K562 (cell line): ENCODE measurements around the gene GPT2. TPM values are rescaled to one million over a fixed set of nuclear protein-coding genes. Genes with fewer than 3 reads are reported as not detected.

ENCODE experiments used
- CREM ChIP-seq: IDR thresholded peaks from 2 replicates; pipeline ENCODE4 v1.6.1; 2014; ENCODE audit warnings: antibody characterized with exemption, low read depth
- ELF1 ChIP-seq: fragments of 200-800 bp; sonication (Bioruptor generic); IDR thresholded peaks from 2 replicates; pipeline ENCODE4 v1.6.1; 2016; ENCODE audit warnings: missing genetic modification characterization, missing compliant biosample characterization
- ELF2 ChIP-seq: fragments of 250-450 bp; sonication (Bioruptor Pico); IDR thresholded peaks from 2 replicates; pipeline ENCODE4 v1.5.0; 2021; ENCODE audit warnings: mild to moderate bottlenecking
- ESRRB ChIP-seq: fragments of 250-450 bp; sonication (Bioruptor Pico); IDR thresholded peaks from 2 replicates; pipeline ENCODE4 v1.5.0; 2020; ENCODE audit warnings: mild to moderate bottlenecking, moderate library complexity, borderline replicate concordance
- HMG20A ChIP-seq: fragments of 450-650 bp; formaldehyde crosslinking; conservative IDR thresholded peaks from 2 replicates; pipeline ENCODE4 v1.4.0; 2020; ENCODE audit warnings: mild to moderate bottlenecking, mixed read lengths
- HMGXB4 ChIP-seq: sonication (generic); formaldehyde crosslinking; IDR thresholded peaks from 2 replicates; pipeline ENCODE4 v1.8.1; 2023; ENCODE audit warnings: mild to moderate bottlenecking, missing genetic modification reagents
- KDM2B ChIP-seq: fragments of 250-450 bp; sonication (Bioruptor Pico); IDR thresholded peaks from 2 replicates; pipeline ENCODE4 v1.8.0; 2021; ENCODE audit warnings: mild to moderate bottlenecking, moderate library complexity
- LEF1 ChIP-seq: fragments of 450-650 bp; IDR thresholded peaks from 2 replicates; pipeline ENCODE4 v1.6.1; 2016; ENCODE audit warnings: mild to moderate bottlenecking
- MED1 ChIP-seq: sonication (generic); formaldehyde crosslinking; IDR thresholded peaks from 2 replicates; pipeline ENCODE4 v1.8.1; 2023; ENCODE audit warnings: missing genetic modification reagents, borderline replicate concordance
- MEIS2 ChIP-seq: fragments of 450-650 bp; IDR thresholded peaks from 2 replicates; pipeline ENCODE4 v1.6.1; 2014; ENCODE audit warnings: mild to moderate bottlenecking; ENCODE audit not compliant: partially characterized antibody
- NUFIP1 ChIP-seq: fragments of 450-650 bp; IDR thresholded peaks from 2 replicates; pipeline ENCODE4 v1.6.1; 2018; ENCODE audit not compliant: partially characterized antibody
- PREB ChIP-seq: sonication (generic); formaldehyde crosslinking; IDR thresholded peaks from 2 replicates; pipeline ENCODE4 v1.8.1; 2023; ENCODE audit warnings: mild to moderate bottlenecking, missing genetic modification reagents
- TCFL5 ChIP-seq: fragments of 250-450 bp; sonication (Bioruptor Pico); conservative IDR thresholded peaks from 2 replicates; pipeline ENCODE4 v1.6.1; 2021; ENCODE audit warnings: mild to moderate bottlenecking, moderate library complexity, matching md5 sums
- ZBTB43 ChIP-seq: sonication (generic); formaldehyde crosslinking; IDR thresholded peaks from 2 replicates; pipeline ENCODE4 v1.8.0; 2023; ENCODE audit warnings: mild to moderate bottlenecking, missing genetic modification reagents
- ZBTB9 ChIP-seq: fragments of 450-650 bp; formaldehyde crosslinking; IDR thresholded peaks from 2 replicates; pipeline ENCODE4 v1.4.0; 2020; ENCODE audit warnings: mild to moderate bottlenecking, moderate library complexity
- ZNF121 ChIP-seq: sonication (generic); formaldehyde crosslinking; conservative IDR thresholded peaks from 2 replicates; pipeline ENCODE4 v1.8.0; 2022; ENCODE audit warnings: missing genetic modification reagents
- ZNF133 ChIP-seq: fragments of 250-450 bp; sonication (Bioruptor Pico); IDR thresholded peaks from 2 replicates; pipeline ENCODE4 v1.4.0; 2020; ENCODE audit warnings: mild to moderate bottlenecking
- ZNF592 ChIP-seq: fragments of 450-650 bp; IDR thresholded peaks from 2 replicates; pipeline ENCODE4 v1.6.1; 2017; ENCODE audit warnings: antibody characterized with exemption, mild to moderate bottlenecking
- ZNF79 ChIP-seq: fragments of 250-450 bp; sonication (Bioruptor Pico); IDR thresholded peaks from 2 replicates; pipeline ENCODE4 v1.4.0; 2020; ENCODE audit warnings: low read depth, mild to moderate bottlenecking, moderate library complexity
- polyA plus RNA-seq, 8 experiments: library from polyadenylated mRNA; depleted of rRNA in 4 of 8; stranded (reverse) in 5 of 8; unstranded in 3 of 8; fragments of >200 nt; fragmentation: Nextera tagmentation in 2 of 8; fragmentation: Illumina TruSeq in 1 of 8; extraction: Ambion mirVana in 2 of 8; extraction: Trizol in 1 of 8; gene quantifications; 2 replicates each; pipeline versions ENCODE4 v1.2.1 to v1.2.3, GENCODE V29; 2011 to 2014; ENCODE audit warnings: inconsistent platforms in 1 of 8, missing spikeins in 1 of 8
- total RNA-seq, 7 experiments: library from RNA; depleted of rRNA in 6 of 7; stranded (reverse); fragments of >200 nt in 6 of 7; fragmentation: Illumina TruSeq in 2 of 7; extraction: Trizol in 2 of 7; gene quantifications; 2 replicates each; pipeline versions ENCODE4 v1.2.1 to v1.2.3, GENCODE V29; 2011 to 2021; ENCODE audit warnings: low replicate concordance in 1 of 7

GPT2 gene
- total and polyA plus RNA-seq, 9 of the 15 experiments (the other 6 are each of a cell fraction or from before 2014, with no cell fraction given): 0.79 to 14.4 (median 5.8) TPM

- peak; percentile 81; the same call in 1 of the 2 replicates for TF ChIP-seq HMGXB4
- peak; percentile 91 for TF ChIP-seq CREM
- TF ChIP-seq ZBTB43 (CRISPR knock-in tag): no peak
- no peak for TF ChIP-seq KDM2B (CRISPR knock-in tag)
- TF ChIP-seq PREB (CRISPR knock-in tag): 0 out of 2 replicates have a peak, but pooled peaks have one; percentile 24
- no peak for TF ChIP-seq ZNF133 (CRISPR knock-in tag)
- TF ChIP-seq ZNF592: peak; percentile 92
- no peak for TF ChIP-seq MED1
- no peak for TF ChIP-seq TCFL5 (CRISPR knock-in tag)
- TF ChIP-seq LEF1: no peak
- TF ChIP-seq ZNF121 (CRISPR knock-in tag): no peak
- TF ChIP-seq ZBTB9 (CRISPR knock-in tag): no peak
- no peak for TF ChIP-seq ELF2 (CRISPR knock-in tag)
- TF ChIP-seq ELF1 (tag): no peak
- no peak for TF ChIP-seq ZNF79
- peak; percentile 8 for TF ChIP-seq MEIS2
- no peak for TF ChIP-seq HMG20A (CRISPR knock-in tag)
- no peak for TF ChIP-seq NUFIP1
- TF ChIP-seq ESRRB: peak; percentile 53; the same call in 1 of the 2 replicates
Measured at GRCh38 chr16:46973207-46973995, 89.2 kb downstream of the GPT2 start, which contains the start of gene DNAJA2 (continued).
